H9 (cell line): ENCODE data around the gene C12orf57. TPM values are rescaled to one million over a fixed set of nuclear protein-coding genes. Genes with fewer than 3 reads are reported as not detected.

Experiments
- DNase-seq: peaks from one replicate; pipeline ENCODE4 v3.0.0-alpha.2; 2017
- H2AFZ ChIP-seq: one replicate; pipeline ENCODE4 v1.6.1; 2013; ENCODE audit warnings: mild to moderate bottlenecking, low read length, control low read depth, moderate library complexity
- H2AK5ac ChIP-seq: 2 replicates; pipeline ENCODE4 v1.6.1; 2013; ENCODE audit warnings: low read length, control low read depth, mixed read lengths; ENCODE audit not compliant: insufficient read length
- H2BK120ac ChIP-seq: one replicate; pipeline ENCODE4 v1.6.1; 2013; ENCODE audit warnings: low read depth, mild to moderate bottlenecking, low read length, control low read depth, inconsistent platforms; ENCODE audit not compliant: poor library complexity, severe bottlenecking
- H2BK12ac ChIP-seq: 2 replicates; pipeline ENCODE4 v1.6.1; 2013; ENCODE audit warnings: low read length, control low read depth, mixed read lengths, low read depth; ENCODE audit not compliant: insufficient read length
- H2BK15ac ChIP-seq: 2 replicates; pipeline ENCODE4 v1.6.1; 2013; ENCODE audit warnings: low read depth, low read length, control low read depth
- H2BK20ac ChIP-seq: one replicate; pipeline ENCODE4 v1.6.1; 2013; ENCODE audit warnings: low read depth, mild to moderate bottlenecking, low read length, control low read depth, inconsistent platforms; ENCODE audit not compliant: poor library complexity, severe bottlenecking
- H2BK5ac ChIP-seq: 2 replicates; pipeline ENCODE4 v1.6.1; 2013; ENCODE audit warnings: low read length, control low read depth, mixed read lengths; ENCODE audit not compliant: insufficient read length
- H3K14ac ChIP-seq: 2 replicates; pipeline ENCODE4 v1.6.1; 2013; ENCODE audit warnings: low read length, control low read depth; ENCODE audit not compliant: insufficient read depth
- H3K18ac ChIP-seq: 2 replicates; pipeline ENCODE4 v1.6.1; 2013; ENCODE audit warnings: low read depth, mild to moderate bottlenecking, mixed read lengths, low read length, control low read depth; ENCODE audit not compliant: insufficient read length
- H3K23ac ChIP-seq: 2 replicates; pipeline ENCODE4 v1.6.1; 2013; ENCODE audit warnings: low read length, control low read depth, mixed read lengths, low read depth; ENCODE audit not compliant: insufficient read length
- H3K23me2 ChIP-seq: 2 replicates; pipeline ENCODE4 v1.6.1; 2013; ENCODE audit warnings: low read depth, mild to moderate bottlenecking, mixed read lengths, low read length, control low read depth; ENCODE audit not compliant: insufficient read length, poor library complexity, severe bottlenecking
- H3K27ac ChIP-seq: 2 replicates; pipeline ENCODE4 v1.5.1; 2013; ENCODE audit warnings: low read length, control low read depth, mixed read lengths, low read depth; ENCODE audit not compliant: insufficient read length
- H3K27me3 ChIP-seq: 2 replicates; pipeline ENCODE4 v1.6.1; 2013; ENCODE audit warnings: low read length, control low read depth, inconsistent platforms; ENCODE audit not compliant: insufficient read depth
- H3K4ac ChIP-seq: 2 replicates; pipeline ENCODE4 v1.6.1; 2013; ENCODE audit warnings: low read depth, mild to moderate bottlenecking, control low read depth, inconsistent platforms, low read length, moderate library complexity
- H3K4me1 ChIP-seq: 2 replicates; pipeline ENCODE4 v1.6.1; 2013; ENCODE audit warnings: low read length, control low read depth, inconsistent platforms; ENCODE audit not compliant: insufficient read depth
- H3K4me2 ChIP-seq: 2 replicates; pipeline ENCODE4 v1.6.1; 2013; ENCODE audit warnings: low read length, control low read depth, mixed read lengths; ENCODE audit not compliant: insufficient read length, insufficient read depth
- H3K56ac ChIP-seq: 2 replicates; pipeline ENCODE4 v1.6.1; 2013; ENCODE audit warnings: low read depth, mild to moderate bottlenecking, mixed read lengths, low read length, control low read depth; ENCODE audit not compliant: insufficient read length
- H3K79me1 ChIP-seq: 2 replicates; pipeline ENCODE4 v1.6.1; 2013; ENCODE audit warnings: low read depth, mild to moderate bottlenecking, moderate library complexity, low read length, control low read depth, inconsistent platforms; ENCODE audit not compliant: insufficient read depth, poor library complexity, severe bottlenecking
- H3K79me2 ChIP-seq: 2 replicates; pipeline ENCODE4 v1.6.1; 2013; ENCODE audit warnings: low read length, control low read depth, inconsistent platforms; ENCODE audit not compliant: insufficient read depth
- H3K9ac ChIP-seq: 2 replicates; pipeline ENCODE4 v1.6.1; 2013; ENCODE audit warnings: low read length, control low read depth, mixed read lengths; ENCODE audit not compliant: insufficient read length; ENCODE audit errors: extremely low read depth
- H3K9me3 ChIP-seq: one replicate; pipeline ENCODE4 v1.6.1; 2013; ENCODE audit warnings: low read depth, low read length, inconsistent platforms; ENCODE audit not compliant: control insufficient read depth
- H3T11ph ChIP-seq: one replicate; pipeline ENCODE4 v1.6.1; 2013; ENCODE audit warnings: mild to moderate bottlenecking, low read length, control low read depth, inconsistent platforms
- H4K20me1 ChIP-seq: one replicate; pipeline ENCODE4 v1.6.1; 2013; ENCODE audit not compliant: control insufficient read depth, insufficient read length, insufficient read depth
- H4K5ac ChIP-seq: 2 replicates; pipeline ENCODE4 v1.6.1; 2013; ENCODE audit warnings: low read depth, mild to moderate bottlenecking, mixed read lengths, low read length, control low read depth; ENCODE audit not compliant: insufficient read length
- H4K8ac ChIP-seq: replicated peaks from 2 replicates; pipeline ENCODE4 v1.6.1; 2013; ENCODE audit warnings: low read length, control low read depth, mixed read lengths, low read depth; ENCODE audit not compliant: insufficient read length
- H4K91ac ChIP-seq: 2 replicates; pipeline ENCODE4 v1.6.1; 2013; ENCODE audit warnings: low read depth, mild to moderate bottlenecking, moderate library complexity, mixed read lengths, low read length, control low read depth; ENCODE audit not compliant: insufficient read length
- H3K27ac Mint-ChIP-seq, 3 experiments: 2 replicates in 2 of 3; 3 replicates in 1 of 3; pipeline ENCODE4 v1.8.0; 2020 to 2021; ENCODE audit warnings: mixed read lengths in 3 of 3, mild to moderate bottlenecking in 1 of 3, moderate library complexity in 1 of 3
- H3K27me3 Mint-ChIP-seq: 2 replicates; pipeline ENCODE4 v1.8.0; 2021; ENCODE audit warnings: low read depth, mild to moderate bottlenecking, moderate library complexity, mixed read lengths
- H3K36me3 Mint-ChIP-seq, 3 experiments: 2 replicates in 2 of 3; 3 replicates in 1 of 3; pipeline ENCODE4 v1.8.0; 2020 to 2021; ENCODE audit warnings: low read depth in 3 of 3, mixed read lengths in 3 of 3; ENCODE audit not compliant: insufficient read depth in 1 of 3
- H3K4me1 Mint-ChIP-seq, 2 experiments: 2 replicates each; pipeline ENCODE4 v1.8.0; 2020; ENCODE audit warnings: mixed read lengths in 2 of 2
- H3K4me3 Mint-ChIP-seq, 2 experiments: 2 replicates in 1 of 2; 3 replicates in 1 of 2; pipeline ENCODE4 v1.8.0; 2020 to 2021; ENCODE audit warnings: mild to moderate bottlenecking in 2 of 2, mixed read lengths in 2 of 2, moderate library complexity in 1 of 2
- H3K9me3 Mint-ChIP-seq, 2 experiments: 2 replicates in 1 of 2; 3 replicates in 1 of 2; pipeline ENCODE4 v1.8.0; 2020; ENCODE audit warnings: mild to moderate bottlenecking in 2 of 2, mixed read lengths in 2 of 2, moderate library complexity in 1 of 2
- CTCF ChIP-seq: fragments of 200-600 bp; sonication (generic); conservative IDR thresholded peaks from 3 replicates; pipeline ENCODE4 v1.8.0; 2021; ENCODE audit warnings: antibody characterized with exemption, mild to moderate bottlenecking
- WGBS: extraction: QIAGEN DNeasy Blood & Tissue Kit; methylation state at CpG from one replicate; pipeline ENCODE4 v1.1.7; 2013; ENCODE audit warnings: missing lambda C conversion rate, low lambda C conversion rate, mixed read lengths; ENCODE audit not compliant: insufficient read length; ENCODE audit errors: extremely low coverage; 5-methylcytosine and 5-hydroxymethylcytosine counted together
- total RNA-seq: library from RNA; stranded (reverse); gene quantifications from 2 replicates; pipeline ENCODE4 v1.2.1, GENCODE V29; 2021

C12orf57 gene
- total RNA-seq, 1 experiment from 2014 or later, result 195 TPM

GRCh38 chr12:6948873-6949594 lies 5.2 kb downstream of the C12orf57 start:
- H3K27ac Mint-ChIP-seq, result peak overlapping the region in 2 of 3 experiments; percentile 44 to 68; a peak in 3 of 7 replicates
- H2BK12ac ChIP-seq, result no peak overlapping the region
- no peak overlapping the region for H2AFZ ChIP-seq
- H3K36me3 Mint-ChIP-seq, result peaks cover 3 to 6% (median 5%) of the 10 kb centered on the region in 3 experiments; a peak in 3 of 7 replicates
- no peak overlapping the region for H4K91ac ChIP-seq
- peaks cover 37 to 47% of the 10 kb centered on the region in 2 experiments for H3K4me1 Mint-ChIP-seq
- H3K4me1 ChIP-seq, result peaks cover 6% of the 10 kb centered on the region; the same call in 1 of the 2 replicates
- no peaks in the 10 kb centered on the region for H3K9me3 ChIP-seq
- no peak for DNase-seq
- H3K9ac ChIP-seq, result no peak overlapping the region
- H3K4me3 Mint-ChIP-seq, result peak overlapping the region in 1 of 2 experiments; percentile 15; a peak in 2 of 5 replicates
- no peak overlapping the region for H3K4me2 ChIP-seq
- no peak overlapping the region for H2AK5ac ChIP-seq
- H3T11ph ChIP-seq, result no peak overlapping the region
- H2BK5ac ChIP-seq, result no peak overlapping the region
- no peaks in the 10 kb centered on the region for H3K9me3 Mint-ChIP-seq
- H3K23me2 ChIP-seq, result peaks cover 14% of the 10 kb centered on the region
- no peaks in the 10 kb centered on the region for H3K79me2 ChIP-seq
- TF ChIP-seq CTCF, result peak; percentile 21; the same call in 1 of the 3 replicates
- no peak overlapping the region for H2BK20ac ChIP-seq
- WGBS, result no CpG with 5 or more reads among the region's 15 CpGs
- no peak overlapping the region for H4K5ac ChIP-seq
- no peak overlapping the region for H3K56ac ChIP-seq
- no peaks in the 10 kb centered on the region for H3K27me3 ChIP-seq
- H4K20me1 ChIP-seq, result peaks cover 2% of the 10 kb centered on the region
- no peak overlapping the region for H2BK15ac ChIP-seq
- no peak overlapping the region for H3K18ac ChIP-seq
- H3K27me3 Mint-ChIP-seq, result peaks cover 2% of the 10 kb centered on the region
- H3K4ac ChIP-seq, result no peak overlapping the region
- no peak overlapping the region; the same call in 1 of the 2 replicates for H3K14ac ChIP-seq
- no peak overlapping the region for H2BK120ac ChIP-seq
- H3K23ac ChIP-seq, result no peak overlapping the region
- no peak overlapping the region for H3K27ac ChIP-seq
- H3K79me1 ChIP-seq, result no peaks in the 10 kb centered on the region
- no peak overlapping the region for H4K8ac ChIP-seq
